Fibroblast of mammary gland (primary cell): Measurements from ENCODE around the gene HPSE2.

Experiments used
- DNase-seq: peaks from one replicate; pipeline ENCODE4 v3.0.0-alpha.2; 2010; ENCODE audit warnings: low read depth
- H3K4me3 ChIP-seq: 2 replicates; pipeline ENCODE4 v1.5.1; 2011; ENCODE audit warnings: low read depth, mild to moderate bottlenecking, low read length, moderate library complexity; ENCODE audit not compliant: control insufficient read depth
- CTCF ChIP-seq: conservative IDR thresholded peaks from 2 replicates; pipeline ENCODE4 v1.5.1; 2011; ENCODE audit warnings: low read depth, low read length, inconsistent platforms; ENCODE audit not compliant: control insufficient read depth, insufficient read depth

The HPSE2 gene

GRCh38 chr10:98453729-98454128 is 781.9 kb downstream of the HPSE2 start:
- no peak for DNase-seq
- TF ChIP-seq CTCF: no peak

DNA sequence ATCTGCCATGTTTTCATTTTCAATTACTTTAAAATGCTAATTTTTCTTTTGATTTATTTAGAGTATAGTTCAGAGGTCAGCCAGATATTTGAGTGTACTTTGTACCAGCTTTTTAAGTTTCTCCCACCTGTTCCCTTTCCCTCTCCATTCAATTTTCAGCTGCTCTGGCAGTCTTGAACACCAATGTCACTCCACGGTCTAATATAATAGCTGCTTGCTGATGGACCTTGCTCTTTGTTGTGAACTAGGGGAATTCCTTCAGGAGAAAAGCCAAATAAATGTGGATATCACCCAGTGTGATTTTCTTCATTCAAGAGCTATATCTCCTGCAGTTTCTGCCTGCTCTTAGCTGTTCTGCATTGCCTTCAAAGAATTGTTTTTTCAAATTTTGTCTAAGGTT is 785.0 kb downstream of the HPSE2 start:
- no peak overlapping the region for H3K4me3 ChIP-seq
- no peak for TF ChIP-seq CTCF
- DNase-seq: no peak

More at GRCh38 chr10:98453729-98454128, 781.9 kb downstream of the HPSE2 start:
- H3K4me3 ChIP-seq: no peak overlapping the region

DNA sequence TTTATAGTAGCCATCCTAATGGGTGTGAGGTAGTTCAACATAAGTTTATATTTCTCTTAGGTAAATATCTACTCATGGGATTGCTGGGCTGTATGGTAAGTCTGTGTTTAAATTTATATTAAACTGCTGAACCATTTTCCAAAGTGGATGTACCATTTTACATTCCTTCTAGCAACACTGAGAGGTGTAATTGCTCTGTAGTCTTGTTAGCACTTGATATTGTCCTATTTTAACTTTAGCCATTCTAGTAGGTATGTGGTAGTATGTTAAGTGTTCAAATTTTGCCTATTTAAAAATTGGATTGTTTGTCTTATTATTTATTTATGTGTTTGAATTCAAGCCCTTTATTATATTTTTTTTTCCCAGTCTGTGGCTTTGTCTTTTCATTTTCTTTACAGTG is 786.4 kb downstream of the HPSE2 start:
- DNase-seq: no peak
- H3K4me3 ChIP-seq: no peak overlapping the region
- TF ChIP-seq CTCF: no peak

DNA sequence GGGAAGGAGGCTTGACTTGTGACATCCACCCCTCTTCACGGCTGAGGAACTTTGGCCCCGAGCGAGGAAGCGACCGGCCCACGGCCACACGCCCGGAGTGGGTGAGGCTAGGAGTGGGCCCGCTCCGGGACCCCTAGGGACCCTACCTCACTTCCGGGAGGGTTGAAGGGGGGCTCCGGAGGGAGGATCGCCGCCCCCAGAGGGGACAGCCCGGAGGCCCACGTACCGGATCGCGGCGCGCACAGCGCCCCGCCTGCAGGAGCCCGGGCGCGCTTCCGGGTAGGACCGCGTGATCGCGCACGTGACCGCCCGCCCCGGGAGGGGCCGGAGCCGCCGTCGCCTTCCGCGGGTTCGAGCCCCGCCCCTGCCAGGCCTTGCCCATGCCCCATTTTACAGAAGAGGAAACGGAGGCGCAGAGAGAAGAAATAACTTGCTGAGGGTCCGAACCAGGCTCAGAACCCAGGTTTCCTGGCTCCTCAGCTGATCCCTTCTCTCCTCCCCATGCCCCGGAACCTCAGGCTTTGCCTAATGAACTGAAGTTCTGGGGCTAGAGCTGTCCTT is 788.9 kb downstream of the HPSE2 start, which contains the start of gene HPS1:
Gene HPS1 (minus strand): TSS at position 275 of the 561 bp plus-strand sequence. CDS start 3,695 bp downstream, outside the sequence.
- peak; percentile 60 for DNase-seq
- H3K4me3 ChIP-seq: peak within 1 kb of the TSS; percentile 82
- no peak for TF ChIP-seq CTCF

DNA sequence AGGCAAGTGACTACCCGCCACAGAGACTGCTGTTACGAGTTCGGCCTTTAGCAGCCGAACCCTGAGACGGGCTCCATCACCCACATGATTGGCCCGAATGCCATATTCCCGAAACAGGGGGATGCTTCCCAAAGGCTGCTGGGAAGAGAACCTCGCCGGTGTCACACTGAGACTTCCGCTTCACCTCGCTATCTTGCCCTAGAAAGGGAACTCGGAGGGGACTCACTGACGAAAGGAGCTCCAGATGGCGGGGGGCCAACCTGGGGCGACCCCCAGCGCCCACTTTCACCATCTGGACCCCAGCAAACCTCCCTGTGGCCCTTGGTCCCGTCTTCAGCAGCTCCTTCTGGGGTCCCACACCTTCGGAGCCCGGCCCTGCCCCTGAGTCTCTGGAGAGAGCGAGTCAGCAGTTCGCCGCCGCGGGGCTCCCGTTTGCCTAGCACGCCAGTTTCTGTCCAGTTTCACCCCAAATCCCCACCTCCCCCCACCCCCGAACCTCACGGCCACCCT is 789.4 kb downstream of the HPSE2 start:
- DNase-seq: peak; percentile 38
- peak overlapping the region; percentile 82 for H3K4me3 ChIP-seq
- TF ChIP-seq CTCF: no peak

GRCh38 chr10:98445200-98445812 is 790.3 kb downstream of the HPSE2 start:
- DNase-seq: no peak
- peak overlapping the region; percentile 82 for H3K4me3 ChIP-seq
- no peak for TF ChIP-seq CTCF
